ENCODE measurements around the gene CCNA2. TPM values are rescaled to one million over a fixed set of nuclear protein-coding genes. Genes with fewer than 3 reads are reported as not detected.

Gene CCNA2
- total RNA-seq, 2 donors from 2014 or later, result 2.4 to 2.5 TPM

DNA sequence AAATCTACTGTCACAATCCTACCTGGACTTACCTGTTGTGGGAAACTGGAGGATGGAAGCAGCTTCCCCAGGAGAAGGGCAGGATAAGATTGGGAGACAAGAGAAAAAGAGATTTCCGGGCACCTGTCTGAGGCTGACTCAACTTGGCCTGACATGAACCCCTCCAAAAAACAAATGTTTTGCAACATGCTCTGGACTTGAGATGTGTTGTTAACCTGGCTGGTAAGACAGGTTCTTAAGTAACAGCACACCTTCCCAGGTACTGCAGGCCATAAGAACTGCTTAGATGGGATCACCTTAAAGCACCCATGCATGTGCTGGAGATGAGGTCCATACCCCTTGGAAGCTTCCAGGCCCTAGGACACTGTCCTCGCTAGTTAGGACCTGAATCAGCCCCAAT, 54.3 kb downstream of the CCNA2 start:
- no peak for DNase-seq (ENCODE audit: low spot score)
- H3K4me1 ChIP-seq (ENCODE audit: control insufficient read depth in 1 of 2, low read depth in 2 of 2), result peaks cover 5 to 10% of the 10 kb centered on the region in 2 donors
- H3K36me3 ChIP-seq, result no peaks in the 10 kb centered on the region
- no peak for ATAC-seq (ENCODE audit: insufficient number of reproducible peaks, low FRiP score, low read depth)
- H3K4me3 ChIP-seq, result no peak overlapping the region
- TF ChIP-seq, protein P1, sequence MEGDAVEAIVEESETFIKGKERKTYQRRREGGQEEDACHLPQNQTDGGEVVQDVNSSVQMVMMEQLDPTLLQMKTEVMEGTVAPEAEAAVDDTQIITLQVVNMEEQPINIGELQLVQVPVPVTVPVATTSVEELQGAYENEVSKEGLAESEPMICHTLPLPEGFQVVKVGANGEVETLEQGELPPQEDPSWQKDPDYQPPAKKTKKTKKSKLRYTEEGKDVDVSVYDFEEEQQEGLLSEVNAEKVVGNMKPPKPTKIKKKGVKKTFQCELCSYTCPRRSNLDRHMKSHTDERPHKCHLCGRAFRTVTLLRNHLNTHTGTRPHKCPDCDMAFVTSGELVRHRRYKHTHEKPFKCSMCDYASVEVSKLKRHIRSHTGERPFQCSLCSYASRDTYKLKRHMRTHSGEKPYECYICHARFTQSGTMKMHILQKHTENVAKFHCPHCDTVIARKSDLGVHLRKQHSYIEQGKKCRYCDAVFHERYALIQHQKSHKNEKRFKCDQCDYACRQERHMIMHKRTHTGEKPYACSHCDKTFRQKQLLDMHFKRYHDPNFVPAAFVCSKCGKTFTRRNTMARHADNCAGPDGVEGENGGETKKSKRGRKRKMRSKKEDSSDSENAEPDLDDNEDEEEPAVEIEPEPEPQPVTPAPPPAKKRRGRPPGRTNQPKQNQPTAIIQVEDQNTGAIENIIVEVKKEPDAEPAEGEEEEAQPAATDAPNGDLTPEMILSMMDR (IDR thresholded peaks at IDR 0.05), result no peak
- H3K27ac ChIP-seq, result no peak overlapping the region
- H3K27me3 ChIP-seq (replicated peaks; ENCODE audit: insufficient read depth), result no peaks in the 10 kb centered on the region
- H3K9me3 ChIP-seq, result no peaks in the 10 kb centered on the region

DNA sequence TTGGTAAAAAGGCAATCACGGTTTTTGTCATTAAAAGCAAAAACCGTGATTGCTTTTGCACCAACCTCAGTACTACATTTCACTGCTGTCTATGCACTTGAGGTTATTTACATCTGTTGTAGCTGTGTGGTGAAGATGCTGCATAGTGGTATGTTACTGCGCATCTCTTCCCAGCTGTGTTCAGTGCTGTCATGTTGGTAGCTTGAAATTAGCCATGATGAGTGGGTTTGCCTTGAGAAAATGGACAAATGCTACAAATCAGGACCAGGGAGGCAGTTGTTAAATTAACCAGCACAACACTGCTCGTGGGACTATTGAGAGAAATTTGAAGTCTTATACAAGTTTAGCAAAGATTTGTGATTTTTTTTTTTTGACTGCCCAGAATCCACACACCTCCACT, 56.5 kb downstream of the CCNA2 start:
- H3K4me1 ChIP-seq (ENCODE audit: control insufficient read depth in 1 of 2, low read depth in 2 of 2), result peaks cover 5 to 11% of the 10 kb centered on the region in 2 donors
- H3K4me3 ChIP-seq, result no peak overlapping the region
- no peak overlapping the region for H3K27ac ChIP-seq
- no peak for ATAC-seq (ENCODE audit: insufficient number of reproducible peaks, low FRiP score, low read depth)
- no peak for DNase-seq (ENCODE audit: low spot score)
- no peaks in the 10 kb centered on the region for H3K36me3 ChIP-seq
- TF ChIP-seq, protein P1 (IDR thresholded peaks at IDR 0.05), result no peak
- no peaks in the 10 kb centered on the region for H3K27me3 ChIP-seq (replicated peaks; ENCODE audit: insufficient read depth)
- no peaks in the 10 kb centered on the region for H3K9me3 ChIP-seq

Other genes starting within 250 kb of the CCNA2 start
- 100 to 1,000 TPM; 401 to 458 TPM for gene ANXA5, start 126.9 kb downstream of the CCNA2 start, total RNA-seq
- gene SMIM43, start 58.7 kb downstream of the CCNA2 start, total RNA-seq, result not detected
- 10 to 100 TPM; 25.3 to 27.8 TPM for gene EXOSC9, start 22.6 kb downstream of the CCNA2 start, total RNA-seq
- 10 to 100 TPM; 10.2 to 13.8 TPM for gene BBS7, start 46.6 kb upstream of the CCNA2 start, total RNA-seq
- under 1 TPM; 0.27 to 0.78 TPM for gene TRPC3, start 128.2 kb upstream of the CCNA2 start, total RNA-seq

Measured in thoracic aorta (tissue), 2 donors.